ENCODE results near the gene GNPTAB.

GRCh38 chr12:101761781-101762180 lies 69.0 kb downstream of the GNPTAB start:
- TF ChIP-seq, protein P1, sequence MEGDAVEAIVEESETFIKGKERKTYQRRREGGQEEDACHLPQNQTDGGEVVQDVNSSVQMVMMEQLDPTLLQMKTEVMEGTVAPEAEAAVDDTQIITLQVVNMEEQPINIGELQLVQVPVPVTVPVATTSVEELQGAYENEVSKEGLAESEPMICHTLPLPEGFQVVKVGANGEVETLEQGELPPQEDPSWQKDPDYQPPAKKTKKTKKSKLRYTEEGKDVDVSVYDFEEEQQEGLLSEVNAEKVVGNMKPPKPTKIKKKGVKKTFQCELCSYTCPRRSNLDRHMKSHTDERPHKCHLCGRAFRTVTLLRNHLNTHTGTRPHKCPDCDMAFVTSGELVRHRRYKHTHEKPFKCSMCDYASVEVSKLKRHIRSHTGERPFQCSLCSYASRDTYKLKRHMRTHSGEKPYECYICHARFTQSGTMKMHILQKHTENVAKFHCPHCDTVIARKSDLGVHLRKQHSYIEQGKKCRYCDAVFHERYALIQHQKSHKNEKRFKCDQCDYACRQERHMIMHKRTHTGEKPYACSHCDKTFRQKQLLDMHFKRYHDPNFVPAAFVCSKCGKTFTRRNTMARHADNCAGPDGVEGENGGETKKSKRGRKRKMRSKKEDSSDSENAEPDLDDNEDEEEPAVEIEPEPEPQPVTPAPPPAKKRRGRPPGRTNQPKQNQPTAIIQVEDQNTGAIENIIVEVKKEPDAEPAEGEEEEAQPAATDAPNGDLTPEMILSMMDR (conservative IDR thresholded peaks at IDR 0.05 in 1 of 2, IDR thresholded peaks at IDR 0.05 in 1 of 2; ENCODE audit: extremely low read depth in 1 of 2, insufficient read depth in 1 of 2, low read depth in 1 of 2, low read length in 2 of 2): no peak
- TF ChIP-seq EZH2 (IDR thresholded peaks at IDR 0.05; ENCODE audit: borderline replicate concordance, low read length): no peak

All from mammary epithelial cell (primary cell).